RCC 7860 (cell line): ENCODE measurements around the gene KRT4.
"Not testable (repeated sequence)": the region's sequence is repeated elsewhere in the genome, so short reads cannot be mapped to it uniquely, and the experiment has no call there.

Experiments used
- DNase-seq: peaks from one replicate; pipeline ENCODE4 v3.0.0-alpha.2; 2015; ENCODE audit warnings: low spot score
- FAIRE-seq: peaks from 2 replicates; lab custom pipeline; 2012; peaks lifted over from hg19 to GRCh38; lab: Jason Lieb, UNC

The KRT4 gene

GRCh38 chr12:52813885-52814709 is at the start of gene KRT4:
Gene KRT4 (minus strand): TSS chr12:52814116. CDS start chr12:52814058, 58 bp downstream.
- FAIRE-seq, result no peak

DNA sequence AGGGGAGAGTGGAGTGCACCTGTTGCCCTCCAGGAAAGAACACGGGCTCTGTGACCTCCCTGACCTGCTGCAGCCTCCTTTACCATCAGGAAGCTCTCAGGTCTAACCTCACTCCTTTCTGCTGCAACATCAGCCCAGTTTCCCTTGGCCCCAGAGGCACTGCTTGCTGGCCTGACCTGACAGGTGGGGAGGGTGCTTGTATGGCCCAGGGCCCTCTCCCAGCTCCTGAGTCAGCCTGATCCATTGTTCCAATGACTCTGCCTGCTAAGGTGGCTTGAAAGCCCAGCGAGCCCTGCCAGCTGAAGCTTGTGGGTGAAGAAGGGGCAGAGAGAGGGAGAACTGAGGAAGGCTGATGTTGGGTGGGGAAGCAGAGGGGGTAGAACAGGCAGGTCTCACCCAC is 48.1 kb upstream of the KRT4 start:
- DNase-seq (no peak), FAIRE-seq (no peak)

More at GRCh38 chr12:52813885-52814709, at the start of gene KRT4:
- DNase-seq, result no peak

DNA sequence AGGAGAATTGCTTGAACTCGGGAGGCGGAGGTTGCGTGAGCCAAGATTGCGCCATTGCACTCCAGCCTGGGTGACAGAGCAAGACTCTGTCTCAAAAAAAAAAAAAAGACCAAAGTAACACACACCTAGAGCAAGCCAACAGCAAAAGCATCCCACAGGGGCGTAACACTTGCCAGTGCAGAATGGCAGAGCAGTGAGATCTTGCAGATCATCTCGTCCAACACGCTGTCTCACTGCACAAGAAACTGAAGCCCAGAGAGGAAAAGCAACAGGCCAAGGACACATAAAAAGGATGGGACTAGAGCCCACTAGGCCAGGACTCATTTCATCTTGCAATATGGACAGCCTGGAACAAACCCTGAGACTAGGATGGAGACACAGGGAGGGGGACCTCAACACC is 47.6 kb upstream of the KRT4 start:
- FAIRE-seq (no peak), DNase-seq (no peak)

- DNase-seq (no peak), FAIRE-seq (no peak)
These were observed 46.3 kb upstream of the KRT4 start for GRCh38 chr12:52860102-52860823.

DNA sequence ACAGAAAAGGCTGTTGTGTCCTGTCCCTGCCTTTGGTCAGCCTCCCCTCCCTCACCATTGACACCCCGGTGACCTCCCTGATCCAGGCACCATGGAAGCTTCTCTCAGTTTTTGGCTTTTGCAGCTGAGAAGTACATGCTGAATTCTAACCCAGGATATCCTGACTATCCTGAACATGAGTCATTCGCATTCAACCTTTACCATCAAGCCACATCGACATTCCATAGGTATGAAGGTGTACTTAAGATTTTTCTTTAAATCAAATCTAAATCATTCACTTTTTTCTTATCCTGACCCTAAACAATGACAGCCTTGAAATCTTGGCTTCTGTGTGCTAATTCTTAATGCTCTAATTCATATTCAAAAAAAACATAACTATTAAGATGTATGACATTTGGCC is 43.6 kb upstream of the KRT4 start:
- peak; percentile 52 for FAIRE-seq
- peak; percentile 45 for DNase-seq

GRCh38 chr12:52856787-52857186 is 42.9 kb upstream of the KRT4 start:
- no peak for FAIRE-seq

DNA sequence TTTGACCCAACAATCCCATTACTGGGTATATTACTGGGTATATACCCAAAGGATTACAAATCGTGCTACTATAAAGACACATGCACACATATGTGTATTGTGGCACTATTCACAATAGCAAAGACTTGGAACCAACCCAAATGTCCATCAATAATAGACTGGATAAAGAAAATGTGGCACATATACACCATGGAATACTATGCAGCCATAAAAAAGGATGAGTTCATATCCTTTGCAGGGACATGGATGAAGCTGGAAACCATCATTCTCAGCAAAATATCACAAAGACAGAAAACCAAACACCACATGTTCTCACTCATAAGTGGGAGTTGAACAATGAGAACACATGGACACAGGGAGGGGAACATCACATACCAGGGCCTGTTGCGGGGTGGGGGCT is 42.2 kb upstream of the KRT4 start:
- FAIRE-seq, DNase-seq: not testable (repeated sequence)

More at GRCh38 chr12:52856787-52857186, 42.9 kb upstream of the KRT4 start:
- DNase-seq, result no peak

GRCh38 chr12:52851787-52852186 is 37.9 kb upstream of the KRT4 start:
- FAIRE-seq (no peak), DNase-seq (no peak)

- FAIRE-seq, result no peak
These were observed 36.8 kb upstream of the KRT4 start for GRCh38 chr12:52850681-52851080.

GRCh38 chr12:52849511-52849910 is 35.6 kb upstream of the KRT4 start:
- no peak for FAIRE-seq
- DNase-seq, result no peak

More at GRCh38 chr12:52850681-52851080, 36.8 kb upstream of the KRT4 start:
- DNase-seq, result no peak

GRCh38 chr12:52848661-52849255 is 34.8 kb upstream of the KRT4 start, which contains the start of gene KRT78:
Gene KRT78 (minus strand): TSS chr12:52848994. CDS start chr12:52848930, 64 bp downstream.
- DNase-seq (no peak), FAIRE-seq (no peak)

- DNase-seq, result peak; percentile 79
- peak; percentile 66 for FAIRE-seq
These were observed 33.6 kb upstream of the KRT4 start for GRCh38 chr12:52847335-52848102.

DNA sequence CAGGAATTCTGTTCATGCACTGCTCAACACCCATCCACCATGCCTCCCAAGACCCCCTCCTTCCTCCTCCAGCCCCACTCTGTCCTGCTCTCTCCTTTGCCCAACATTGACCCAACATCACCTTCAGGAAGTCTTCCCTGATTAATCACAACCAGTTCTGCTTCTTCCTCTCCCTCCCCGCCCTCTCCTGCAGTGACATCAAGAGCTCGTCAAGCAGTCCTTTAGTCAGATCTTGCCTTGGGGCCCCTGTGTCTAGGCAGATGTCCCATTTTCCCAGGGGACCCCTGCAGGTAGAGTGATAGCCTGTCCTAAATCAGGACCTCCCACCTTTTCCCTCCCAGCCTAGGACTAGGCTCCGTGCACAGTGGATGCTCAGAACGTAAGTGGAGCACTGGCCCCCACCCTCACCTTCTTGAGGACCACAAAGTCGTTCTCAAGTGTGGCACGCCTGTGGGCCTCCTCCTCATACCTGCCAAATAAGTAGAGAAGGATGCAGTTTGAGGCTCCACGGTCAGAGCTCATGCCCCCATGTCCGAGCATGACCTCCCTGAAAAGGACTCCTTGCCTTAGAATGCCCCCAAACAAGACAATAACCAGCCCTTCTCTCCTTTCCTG is 32.5 kb upstream of the KRT4 start:
- no peak for FAIRE-seq

GRCh38 chr12:52845946-52846345 is 32.0 kb upstream of the KRT4 start:
- FAIRE-seq (no peak), DNase-seq (no peak)

More for the DNA sequence above, 32.5 kb upstream of the KRT4 start:
- no peak for DNase-seq

GRCh38 chr12:52844386-52844785 is 30.5 kb upstream of the KRT4 start:
- DNase-seq (no peak), FAIRE-seq (no peak)

DNA sequence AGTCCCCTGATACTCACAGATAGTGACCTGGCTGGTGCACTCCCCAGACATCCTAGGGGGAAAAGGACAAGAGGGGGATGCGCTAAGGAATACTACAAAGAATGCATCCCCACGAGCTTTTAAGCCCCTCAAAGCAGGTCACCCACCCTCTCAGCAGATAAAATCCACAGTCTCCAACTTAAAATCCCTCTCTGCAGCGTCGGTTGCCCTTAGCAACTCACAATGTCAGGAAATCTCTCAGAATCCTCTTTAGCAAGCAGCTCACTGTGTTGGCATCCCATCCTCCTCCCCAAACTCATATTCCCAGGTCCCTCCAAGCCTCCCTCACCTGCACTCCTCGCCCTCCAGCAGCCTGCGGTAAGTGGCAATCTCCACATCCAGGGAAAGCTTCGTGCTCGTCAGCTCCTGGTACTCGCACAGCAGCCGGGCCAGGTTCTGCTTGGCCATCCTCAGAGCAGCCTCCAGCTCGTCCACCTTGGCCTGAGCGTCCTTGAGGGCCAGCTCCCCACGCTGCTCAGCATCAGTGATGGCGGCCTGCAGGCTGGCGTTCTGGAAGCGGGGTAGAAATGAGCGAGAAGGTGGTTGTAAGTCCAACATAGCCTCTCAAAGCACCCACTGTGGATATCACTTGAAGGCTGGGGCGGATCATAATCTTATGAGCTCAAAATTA is 25.7 kb upstream of the KRT4 start:
- no peak for FAIRE-seq

GRCh38 chr12:52838609-52839435 is 24.9 kb upstream of the KRT4 start:
- FAIRE-seq, result no peak
- no peak for DNase-seq

More for the DNA sequence above, 25.7 kb upstream of the KRT4 start:
- DNase-seq, result no peak

DNA sequence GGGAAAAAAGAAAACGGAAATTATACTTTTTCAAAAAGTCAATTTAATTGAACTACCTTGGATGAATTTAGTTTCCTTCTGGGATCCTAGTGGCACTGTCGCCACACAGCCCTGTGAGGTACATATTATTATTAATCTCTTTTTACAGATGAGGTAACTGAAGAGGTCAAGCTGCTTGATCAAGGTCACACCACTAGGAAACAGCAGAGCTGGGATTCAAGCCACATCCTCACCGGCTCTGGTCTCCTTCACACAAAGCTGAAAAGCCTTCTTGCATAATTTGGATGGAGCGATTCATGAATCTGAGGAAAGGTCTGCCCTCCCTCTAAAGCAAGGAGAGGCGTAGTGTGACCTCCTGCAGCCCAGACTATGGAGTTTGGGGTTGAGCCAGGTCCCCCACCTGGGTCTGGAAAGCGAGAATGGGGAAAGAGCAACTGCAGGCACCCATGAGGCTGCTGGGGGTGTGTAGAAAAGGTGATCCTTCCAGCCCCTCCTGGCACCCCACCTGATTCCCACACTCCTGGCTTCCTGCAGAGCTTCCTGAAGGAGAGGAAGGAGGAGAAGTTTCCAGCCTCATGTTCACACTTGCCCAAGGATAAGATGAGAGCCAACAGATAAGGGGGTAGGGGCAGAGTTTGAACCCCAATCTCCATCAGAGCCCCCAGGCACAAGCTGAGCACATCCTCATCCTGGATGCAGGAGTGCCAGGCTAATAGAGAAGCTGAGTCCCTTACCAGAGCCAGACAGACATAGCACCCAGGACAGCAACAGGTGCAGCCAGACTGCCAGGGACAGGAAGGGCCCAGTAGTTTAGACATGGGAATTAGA is 24.1 kb upstream of the KRT4 start:
- no peak for FAIRE-seq
- DNase-seq, result peak; percentile 62
